Measurements from ENCODE around the gene SLC23A1.

Gene SLC23A1

GRCh38 chr5:139394654-139395566 is 11.8 kb upstream of the SLC23A1 start, which contains the start of gene PROB1:
Gene PROB1, minus strand, starts transcription at chr5:139395104. Its CDS starts 23 bp downstream, at chr5:139395081.
- TF ChIP-seq REST (IDR thresholded peaks at IDR 0.05; ENCODE audit: insufficient read depth in 1 of 2, low read depth in 2 of 2, low read length in 2 of 2) (no peak), TAF1 (IDR thresholded peaks at IDR 0.05; ENCODE audit: borderline replicate concordance, insufficient read depth, low read length) (no peak), FOXP2 (optimal IDR thresholded peaks at IDR 0.05; ENCODE audit: borderline replicate concordance, extremely low read depth, extremely low read length, insufficient read depth) (no peak)

- TF ChIP-seq POLR2AphosphoS5 (IDR thresholded peaks at IDR 0.05; ENCODE audit: low read depth, low read length) (no peak), REST (IDR thresholded peaks at IDR 0.05; ENCODE audit: insufficient read depth in 1 of 2, low read depth in 2 of 2, low read length in 2 of 2) (no peak), SIN3A (IDR thresholded peaks at IDR 0.05; ENCODE audit: borderline replicate concordance, insufficient read depth, low read length) (no peak), FOXP2 (optimal IDR thresholded peaks at IDR 0.05; ENCODE audit: borderline replicate concordance, extremely low read depth, extremely low read length, insufficient read depth) (no peak), TAF1 (IDR thresholded peaks at IDR 0.05; ENCODE audit: borderline replicate concordance, insufficient read depth, low read length) (no peak)
Measured at GRCh38 chr5:139394123-139394653, 11.1 kb upstream of the SLC23A1 start.

GRCh38 chr5:139393497-139394122 is 10.5 kb upstream of the SLC23A1 start:
- no peak for TF ChIP-seq POLR2AphosphoS5 (IDR thresholded peaks at IDR 0.05; ENCODE audit: low read depth, low read length)
- no peak for TF ChIP-seq TAF1 (IDR thresholded peaks at IDR 0.05; ENCODE audit: borderline replicate concordance, insufficient read depth, low read length)
- TF ChIP-seq FOXP2 (optimal IDR thresholded peaks at IDR 0.05; ENCODE audit: borderline replicate concordance, extremely low read depth, extremely low read length, insufficient read depth), result no peak
- TF ChIP-seq SIN3A (IDR thresholded peaks at IDR 0.05; ENCODE audit: borderline replicate concordance, insufficient read depth, low read length), result no peak
- no peak for TF ChIP-seq REST (IDR thresholded peaks at IDR 0.05; ENCODE audit: insufficient read depth in 1 of 2, low read depth in 2 of 2, low read length in 2 of 2)

GRCh38 chr5:139392678-139393496 is 9.8 kb upstream of the SLC23A1 start:
- TF ChIP-seq SIN3A (IDR thresholded peaks at IDR 0.05; ENCODE audit: borderline replicate concordance, insufficient read depth, low read length), result no peak
- no peak for TF ChIP-seq FOXP2 (optimal IDR thresholded peaks at IDR 0.05; ENCODE audit: borderline replicate concordance, extremely low read depth, extremely low read length, insufficient read depth)
- no peak for TF ChIP-seq POLR2AphosphoS5 (IDR thresholded peaks at IDR 0.05; ENCODE audit: low read depth, low read length)
- TF ChIP-seq TAF1 (IDR thresholded peaks at IDR 0.05; ENCODE audit: borderline replicate concordance, insufficient read depth, low read length), result no peak
- no peak for TF ChIP-seq REST (IDR thresholded peaks at IDR 0.05; ENCODE audit: insufficient read depth in 1 of 2, low read depth in 2 of 2, low read length in 2 of 2)

Data from PFSK-1 (cell line).